Right lobe of liver (tissue), 6 donors: ENCODE results near the gene FOXP1. TPM values are rescaled to one million over a fixed set of nuclear protein-coding genes. Genes with fewer than 3 reads are reported as not detected.

Experiments
- ATAC-seq, 4 donors: fragments of 200-7000 bp; cut with Tn5 transposase; one replicate each; pipeline ENCODE4 v1.9.1; 2020; ENCODE audit warnings: mild to moderate bottlenecking in 4 of 4, moderate library complexity in 4 of 4
- DNase-seq, 3 donors: peaks; one replicate each; pipeline ENCODE4 v3.0.0-alpha.2; 2020
- H3K27ac ChIP-seq, 3 donors: fragments of 200-600 bp; one replicate each; pipeline ENCODE4 v1.8.0; 2022
- H3K27me3 ChIP-seq, 2 donors: fragments of 200-600 bp; one replicate each; pipeline ENCODE4 v1.8.0; 2022
- H3K36me3 ChIP-seq, 4 donors: fragments of 200-600 bp; sonication (generic) in 1 of 4; one replicate each; pipeline versions ENCODE4 v1.5.1 to v1.8.0; 2017 to 2022; ENCODE audit warnings: control low read depth in 1 of 4
- H3K4me1 ChIP-seq, 4 donors: fragments of 200-600 bp; sonication (generic) in 1 of 4; one replicate each; pipeline versions ENCODE4 v1.5.1 to v1.8.0; 2017 to 2022; ENCODE audit warnings: control low read depth in 1 of 4
- H3K4me3 ChIP-seq, 3 donors: fragments of 200-600 bp; one replicate each; pipeline ENCODE4 v1.8.0; 2022
- H3K9me3 ChIP-seq, 4 donors: fragments of 200-600 bp; sonication (generic) in 1 of 4; one replicate each; pipeline versions ENCODE4 v1.5.1 to v1.8.0; 2017 to 2022; ENCODE audit warnings: control low read depth in 1 of 4
- POLR2A ChIP-seq: fragments of 450-650 bp; IDR thresholded peaks from one replicate; pipeline ENCODE4 v1.6.1; 2017; ENCODE audit warnings: antibody characterized with exemption, mild to moderate bottlenecking
- WGBS: methylation state at CpG from one replicate; pipeline ENCODE4 v1.1.6; 2018; ENCODE audit warnings: low coverage, low lambda C conversion rate; ENCODE audit not compliant: insufficient coverage; ENCODE audit errors: missing lambda C conversion rate; 5-methylcytosine and 5-hydroxymethylcytosine counted together
- intact Hi-C, 2 donors: fragments of 100-400 bp; cut with DNase I; formaldehyde crosslinking; loops; one replicate each; pipeline versions ENCODE4 v1.11.2 to v1.14.1; 2022
- total RNA-seq, 6 experiments: library from RNA; depleted of rRNA in 2 of 6; stranded (reverse); fragments of >200 nt in 2 of 6; fragmentation: NEBNext Ultra II Directional in 3 of 6; extraction: Animal tissue kit (Norgen Biotek cat#: 25700) in 3 of 6; gene quantifications; one replicate each; pipeline versions ENCODE4 v1.1.0 to v1.2.4, GENCODE V29; 2016 to 2023
- TF ChIP-seq, protein P1 (sequence below), 4 donors: fragments of 200-600 bp in 3 of 4; fragments of 450-650 bp in 1 of 4; IDR thresholded peaks; one replicate each; pipeline versions ENCODE4 v1.5.1 to v1.8.0; 2016 to 2022; ENCODE audit warnings: antibody characterized with exemption in 4 of 4, mild to moderate bottlenecking in 2 of 4
- donor health status: DM: no; HTN: yes; CAD: no.
- donor health status: DM: no; HTN: no; CAD: no.
- donor health status: DM: no; HTN: no; CAD: no.
- donor health status: DM: no; HTN: yes; CAD: no.
- donor health status: DM: no; HTN: yes; CAD: no.

Gene FOXP1
- total RNA-seq, 6 experiments from 2014 or later, result 26.7 to 47.7 (median 35.2) TPM

DNA sequence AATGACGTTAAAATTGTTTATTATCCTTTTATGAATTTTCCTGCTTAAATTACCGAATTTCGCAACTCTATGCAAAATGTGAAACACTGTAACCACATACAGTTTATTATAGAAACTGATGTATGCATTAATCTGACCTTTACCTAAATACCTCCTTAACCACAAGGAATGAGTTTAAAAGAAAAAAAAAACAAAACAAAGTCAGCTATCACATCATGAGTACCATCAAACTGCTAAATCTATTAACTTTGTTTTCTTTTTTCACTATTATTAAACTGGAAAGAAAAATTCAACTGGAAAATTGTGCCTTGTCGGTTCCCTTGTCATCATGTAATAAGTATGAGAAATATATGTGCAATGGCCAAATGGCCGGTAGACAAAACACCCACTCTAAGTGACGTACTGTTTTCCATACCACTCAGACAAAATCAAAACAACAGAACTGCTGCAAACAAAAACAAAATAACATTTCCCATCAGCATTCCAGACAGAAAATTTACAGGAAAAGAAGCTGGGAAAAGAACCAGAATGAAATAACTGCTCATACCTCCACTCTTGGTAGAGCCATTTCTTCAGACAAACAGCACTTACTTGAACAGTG is 415.3 kb downstream of the FOXP1 start:
- Histone ChIP-seq H3K4me1 (peaks cover 0 to 35% (median 6%) of the 10 kb centered on the region in 4 donors), H3K9me3 (no peaks in the 10 kb centered on the region), H3K36me3 (no peaks in the 10 kb centered on the region), H3K4me3 (no peak overlapping the region), H3K27ac (no peak overlapping the region), H3K27me3 (no peaks in the 10 kb centered on the region)
- TF ChIP-seq, protein P1, sequence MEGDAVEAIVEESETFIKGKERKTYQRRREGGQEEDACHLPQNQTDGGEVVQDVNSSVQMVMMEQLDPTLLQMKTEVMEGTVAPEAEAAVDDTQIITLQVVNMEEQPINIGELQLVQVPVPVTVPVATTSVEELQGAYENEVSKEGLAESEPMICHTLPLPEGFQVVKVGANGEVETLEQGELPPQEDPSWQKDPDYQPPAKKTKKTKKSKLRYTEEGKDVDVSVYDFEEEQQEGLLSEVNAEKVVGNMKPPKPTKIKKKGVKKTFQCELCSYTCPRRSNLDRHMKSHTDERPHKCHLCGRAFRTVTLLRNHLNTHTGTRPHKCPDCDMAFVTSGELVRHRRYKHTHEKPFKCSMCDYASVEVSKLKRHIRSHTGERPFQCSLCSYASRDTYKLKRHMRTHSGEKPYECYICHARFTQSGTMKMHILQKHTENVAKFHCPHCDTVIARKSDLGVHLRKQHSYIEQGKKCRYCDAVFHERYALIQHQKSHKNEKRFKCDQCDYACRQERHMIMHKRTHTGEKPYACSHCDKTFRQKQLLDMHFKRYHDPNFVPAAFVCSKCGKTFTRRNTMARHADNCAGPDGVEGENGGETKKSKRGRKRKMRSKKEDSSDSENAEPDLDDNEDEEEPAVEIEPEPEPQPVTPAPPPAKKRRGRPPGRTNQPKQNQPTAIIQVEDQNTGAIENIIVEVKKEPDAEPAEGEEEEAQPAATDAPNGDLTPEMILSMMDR (IDR thresholded peaks at IDR 0.05), result no peak
- no peak for TF ChIP-seq POLR2A
- ATAC-seq (no peak), DNase-seq (no peak)
- WGBS, result 86% methylated on average over 6 of the region's 6 CpGs
- intact Hi-C loops, result no loop called here

DNA sequence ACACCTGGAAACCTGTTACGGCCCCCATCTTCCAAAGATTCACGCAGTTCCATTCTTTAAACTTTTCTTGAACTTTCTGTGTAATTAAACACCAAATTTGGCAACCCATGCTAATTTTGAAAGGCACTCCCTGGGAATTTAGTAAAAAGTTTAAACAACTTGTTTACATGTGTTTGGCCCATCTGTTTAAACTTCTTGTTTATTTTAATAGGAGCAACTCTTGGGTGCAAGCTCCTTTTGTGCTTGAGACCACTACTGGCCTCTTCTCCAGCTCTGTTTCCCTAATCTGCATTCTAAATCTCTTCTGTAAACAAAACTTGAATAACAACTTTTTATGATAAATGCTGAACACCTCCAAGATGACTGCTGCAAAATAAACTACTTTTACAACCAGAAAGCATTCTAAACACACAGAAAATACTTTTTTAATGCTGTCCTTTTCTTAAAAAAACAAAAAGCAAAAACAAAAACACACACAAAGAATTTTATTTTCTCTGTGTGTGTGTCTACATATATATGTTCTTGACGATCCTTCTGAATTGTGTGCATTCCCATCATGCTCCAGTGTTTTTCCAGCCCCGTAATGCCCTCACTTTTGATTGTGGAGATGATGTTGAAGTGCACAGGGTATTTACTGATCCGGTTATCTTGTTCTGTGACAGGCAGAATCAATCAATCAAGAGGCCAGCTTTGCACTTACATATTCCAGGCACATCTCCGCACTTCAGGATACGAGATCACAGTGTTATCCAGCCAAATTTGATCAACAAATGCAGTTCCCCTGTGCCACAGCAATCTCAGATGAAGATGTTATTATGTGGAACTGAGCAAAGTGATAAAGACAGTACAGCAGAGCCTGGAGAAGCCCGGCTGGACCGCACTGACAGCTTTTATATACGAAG is 416.9 kb downstream of the FOXP1 start:
- intact Hi-C loops, result no loop called here
- peak in 1 of 4 donors; percentile 42 for ATAC-seq
- H3K4me1 ChIP-seq, result peaks cover 0 to 27% (median 7%) of the 10 kb centered on the region in 4 donors

DNA sequence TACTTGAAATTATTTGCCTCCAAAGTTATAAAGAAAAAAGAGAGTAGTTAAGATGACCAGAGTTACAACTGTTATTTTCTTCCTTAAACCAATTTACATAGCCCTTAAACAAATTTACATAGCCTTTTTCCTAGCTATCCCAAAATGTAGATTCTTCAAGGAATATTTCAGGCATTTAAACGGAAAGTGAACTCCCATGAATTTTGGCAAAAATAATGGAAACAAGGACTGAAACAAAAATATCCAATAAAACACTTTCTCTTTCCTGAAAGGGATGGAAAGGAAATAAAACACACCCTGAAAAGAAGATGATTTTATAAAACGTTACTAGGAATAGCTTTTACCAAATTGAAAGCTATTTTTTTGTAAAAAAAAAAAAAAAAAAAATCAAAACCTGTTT is 418.6 kb downstream of the FOXP1 start:
- intact Hi-C loops, result no loop called here
- no peaks in the 10 kb centered on the region for H3K36me3 ChIP-seq
- peaks cover 0 to 27% (median 7%) of the 10 kb centered on the region in 4 donors for H3K4me1 ChIP-seq
- ATAC-seq (no peak), DNase-seq (no peak)
- 49% methylated on average over 2 of the region's 2 CpGs for WGBS
- TF ChIP-seq, protein P1 (IDR thresholded peaks at IDR 0.05), result no peak
- no peak for TF ChIP-seq POLR2A
- H3K9me3 ChIP-seq, result no peaks in the 10 kb centered on the region
- H3K4me3 ChIP-seq, result no peak overlapping the region
- H3K27me3 ChIP-seq, result no peaks in the 10 kb centered on the region
- H3K27ac ChIP-seq, result peak overlapping the region; percentile 52 to 71 (median 58)

More for the DNA sequence above, 416.9 kb downstream of the FOXP1 start:
- 57% methylated on average over 10 of the region's 10 CpGs for WGBS
- Histone ChIP-seq H3K9me3 (no peaks in the 10 kb centered on the region), H3K36me3 (no peaks in the 10 kb centered on the region), H3K27ac (peak overlapping the region in 1 of 3 donors; percentile 71), H3K27me3 (no peaks in the 10 kb centered on the region), H3K4me3 (no peak overlapping the region)
- no peak for DNase-seq
- TF ChIP-seq, protein P1 (IDR thresholded peaks at IDR 0.05), result no peak
- TF ChIP-seq POLR2A, result no peak

DNA sequence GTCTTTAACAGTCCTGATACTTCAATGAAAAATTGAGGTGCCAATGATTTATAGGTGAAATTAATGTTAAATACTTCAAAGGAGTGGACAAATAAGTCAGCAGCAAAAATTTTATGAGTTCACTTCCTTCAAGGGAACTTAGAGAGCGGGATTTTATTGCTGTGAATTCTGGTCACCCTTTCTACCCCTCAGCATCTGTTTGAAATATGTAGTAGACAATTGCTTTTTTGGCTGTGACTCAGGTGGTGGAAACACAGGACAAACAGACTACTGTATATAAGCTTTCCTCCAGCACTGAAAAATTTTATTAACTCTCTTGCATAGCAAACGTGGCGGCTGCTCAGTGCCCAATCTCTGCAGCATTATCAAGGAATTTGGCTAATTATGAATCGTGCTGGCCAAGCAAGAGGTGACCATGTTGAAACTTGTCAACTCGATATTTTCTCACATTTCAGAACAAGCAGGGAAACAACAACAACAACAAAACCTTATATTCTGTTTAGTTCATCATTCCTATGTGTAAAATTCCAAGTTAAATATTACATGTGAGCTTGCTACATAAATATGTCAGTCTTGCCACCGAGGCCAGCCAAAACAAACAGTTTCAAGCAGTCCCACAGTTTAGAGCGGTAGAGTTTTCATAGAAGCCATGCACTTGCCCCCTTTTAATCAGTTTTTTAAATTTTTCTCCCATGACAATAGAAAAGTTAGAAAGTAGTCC is 420.2 kb downstream of the FOXP1 start:
- no peaks in the 10 kb centered on the region for H3K27me3 ChIP-seq
- H3K36me3 ChIP-seq, result no peaks in the 10 kb centered on the region
- TF ChIP-seq, protein P1 (IDR thresholded peaks at IDR 0.05), result no peak
- TF ChIP-seq POLR2A, result no peak
- peak overlapping the region in 1 of 3 donors; percentile 19 for H3K4me3 ChIP-seq
- DNase-seq (peak in 2 of 3 donors; percentile 43 to 57), ATAC-seq (peak; percentile 68 to 83 (median 76))
- peaks cover 0 to 21% (median 7%) of the 10 kb centered on the region in 4 donors for H3K4me1 ChIP-seq
- intact Hi-C loops, result no loop called here
- no peaks in the 10 kb centered on the region for H3K9me3 ChIP-seq
- peak overlapping the region; percentile 52 to 71 (median 58) for H3K27ac ChIP-seq
- 47% methylated on average over 7 of the region's 7 CpGs for WGBS
